ENCODE results near the gene NRXN3. TPM values are rescaled to one million over a fixed set of nuclear protein-coding genes. Genes with fewer than 3 reads are reported as not detected.

Gene NRXN3
- total RNA-seq, 1 experiment from 2014 or later: not detected

DNA sequence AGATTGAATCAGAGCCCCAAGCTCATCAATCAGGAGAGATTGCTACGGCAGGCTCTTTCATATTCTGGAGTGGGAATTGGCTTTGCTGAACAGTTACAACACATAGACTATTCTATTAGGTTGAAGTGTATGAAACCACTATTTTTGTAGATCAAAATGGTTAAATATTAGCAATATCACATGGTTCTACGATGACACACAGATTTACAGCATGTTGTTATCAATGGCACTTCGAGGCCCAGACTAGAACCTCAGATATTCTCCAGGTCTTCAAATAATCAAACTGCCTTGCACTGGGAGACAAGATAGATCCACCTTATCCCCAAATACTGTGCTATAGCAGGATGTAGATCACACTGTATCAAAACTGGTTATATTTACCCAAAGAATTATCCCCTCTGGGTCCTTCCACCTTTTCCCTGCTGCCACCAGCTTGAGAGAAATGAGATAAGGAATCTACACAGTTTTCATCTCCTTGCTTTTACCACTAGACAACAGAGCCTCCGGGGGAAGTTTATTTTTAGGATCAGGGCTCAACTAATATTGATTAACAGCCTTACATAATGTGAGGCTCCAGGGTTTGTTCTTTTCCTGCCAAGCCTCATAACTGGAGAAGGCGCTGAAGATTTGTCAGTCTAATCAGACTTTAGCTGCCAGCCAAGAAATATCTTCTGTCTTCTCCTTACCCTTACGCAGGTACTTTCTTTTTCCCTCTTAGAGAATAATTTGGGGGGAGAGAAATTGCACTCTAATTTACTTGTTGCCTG lies 1534.1 kb downstream of the NRXN3 start:
- Histone ChIP-seq H3K4me3 (no peak overlapping the region), H3K9me2 (ENCODE audit: insufficient read depth) (no peaks in the 10 kb centered on the region), H3F3A (ENCODE audit: insufficient read depth, low read depth) (no peaks in the 10 kb centered on the region), H3K79me2 (ENCODE audit: low read depth) (no peaks in the 10 kb centered on the region), H2AFZ (no peak overlapping the region), H3K4me2 (no peak overlapping the region), H3K27me3 (ENCODE audit: insufficient read depth, low read depth) (peaks cover 18% of the 10 kb centered on the region; the same call in 1 of the 2 replicates), H3K36me3 (ENCODE audit: low read depth) (no peaks in the 10 kb centered on the region), H4K20me1 (ENCODE audit: insufficient read depth) (no peaks in the 10 kb centered on the region), H3K9me3 (ENCODE audit: insufficient read depth, low read depth) (no peaks in the 10 kb centered on the region), H3K4me1 (replicated peaks; ENCODE audit: insufficient read depth) (no peaks in the 10 kb centered on the region), H3K27ac (no peak overlapping the region)
- BruUV-seq (replicated peaks): no TSS peak
- CTCF ChIA-PET: no interaction called here
- intact Hi-C loops (cut with micrococcal nuclease; ENCODE audit: unreplicated experiment): no loop called here
- POLR2A ChIA-PET (ENCODE audit: unreplicated experiment): no interaction called here
- TF ChIP-seq EZH2 (IDR thresholded peaks at IDR 0.05; ENCODE audit: low read depth): no peak
- TF ChIP-seq, protein P1, sequence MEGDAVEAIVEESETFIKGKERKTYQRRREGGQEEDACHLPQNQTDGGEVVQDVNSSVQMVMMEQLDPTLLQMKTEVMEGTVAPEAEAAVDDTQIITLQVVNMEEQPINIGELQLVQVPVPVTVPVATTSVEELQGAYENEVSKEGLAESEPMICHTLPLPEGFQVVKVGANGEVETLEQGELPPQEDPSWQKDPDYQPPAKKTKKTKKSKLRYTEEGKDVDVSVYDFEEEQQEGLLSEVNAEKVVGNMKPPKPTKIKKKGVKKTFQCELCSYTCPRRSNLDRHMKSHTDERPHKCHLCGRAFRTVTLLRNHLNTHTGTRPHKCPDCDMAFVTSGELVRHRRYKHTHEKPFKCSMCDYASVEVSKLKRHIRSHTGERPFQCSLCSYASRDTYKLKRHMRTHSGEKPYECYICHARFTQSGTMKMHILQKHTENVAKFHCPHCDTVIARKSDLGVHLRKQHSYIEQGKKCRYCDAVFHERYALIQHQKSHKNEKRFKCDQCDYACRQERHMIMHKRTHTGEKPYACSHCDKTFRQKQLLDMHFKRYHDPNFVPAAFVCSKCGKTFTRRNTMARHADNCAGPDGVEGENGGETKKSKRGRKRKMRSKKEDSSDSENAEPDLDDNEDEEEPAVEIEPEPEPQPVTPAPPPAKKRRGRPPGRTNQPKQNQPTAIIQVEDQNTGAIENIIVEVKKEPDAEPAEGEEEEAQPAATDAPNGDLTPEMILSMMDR (conservative IDR thresholded peaks at IDR 0.05): no peak
- DNase-seq: no peak

DNA sequence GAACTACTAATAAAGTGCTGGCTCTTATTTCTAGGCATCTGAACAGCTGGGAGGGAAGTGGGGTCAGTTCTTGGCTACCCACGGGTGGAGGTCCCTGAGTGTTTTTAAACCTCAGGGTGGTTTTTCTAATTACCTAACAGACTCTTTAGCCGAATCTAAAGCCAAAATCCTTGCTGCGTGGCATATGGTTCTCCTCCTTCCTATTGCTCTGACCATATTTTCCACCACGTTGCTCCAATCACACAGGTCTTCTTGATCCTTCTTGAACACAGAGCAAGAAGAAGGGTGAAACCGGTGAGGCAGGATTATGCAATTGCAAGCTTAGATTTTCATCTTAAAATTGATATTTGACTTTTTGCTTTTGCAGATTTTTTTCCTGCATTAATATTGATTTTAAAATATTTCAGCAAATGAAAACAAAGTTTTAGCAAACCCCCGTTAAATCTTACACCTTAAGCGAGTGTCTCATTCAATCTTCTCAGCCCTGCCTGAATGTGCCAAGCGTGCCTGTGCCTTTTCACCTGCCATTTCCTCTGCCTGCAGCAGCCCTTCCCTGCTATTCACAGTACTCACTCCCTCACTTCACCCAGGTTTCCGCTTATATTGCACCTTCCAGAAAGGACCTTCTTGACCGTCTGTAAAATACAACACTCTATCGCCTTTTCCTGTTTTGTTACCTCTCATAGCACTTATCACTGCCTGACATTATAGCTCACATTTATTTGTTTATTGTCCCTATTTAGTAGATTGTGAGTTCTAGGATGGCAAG lies 1535.1 kb downstream of the NRXN3 start:
- TF ChIP-seq, protein P1 (conservative IDR thresholded peaks at IDR 0.05): no peak
- no peak for TF ChIP-seq EZH2 (IDR thresholded peaks at IDR 0.05; ENCODE audit: low read depth)
- H4K20me1 ChIP-seq (ENCODE audit: insufficient read depth): no peaks in the 10 kb centered on the region

DNA sequence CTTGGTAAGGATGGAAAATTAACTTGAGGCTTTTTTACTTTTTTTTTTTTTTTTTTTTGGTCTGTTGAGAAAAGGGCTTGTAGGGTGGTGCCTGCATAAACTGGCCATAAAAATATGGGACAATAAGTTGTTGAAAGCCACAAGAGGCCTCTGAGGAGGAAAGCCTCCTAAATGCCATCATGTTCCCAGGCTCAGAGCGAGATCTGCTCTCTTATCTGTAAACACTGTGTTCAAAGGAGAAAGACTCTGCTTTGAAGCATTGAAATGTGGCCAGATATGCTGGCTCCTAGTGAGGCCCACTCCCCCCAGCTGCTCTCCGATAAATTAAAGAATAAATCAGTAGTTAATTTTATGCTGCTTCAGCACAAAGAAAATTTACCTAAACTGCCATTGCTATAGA lies 1536.2 kb downstream of the NRXN3 start:
- no peaks in the 10 kb centered on the region for H3K4me1 ChIP-seq (replicated peaks; ENCODE audit: insufficient read depth)
- H3K4me3 ChIP-seq: no peak overlapping the region
- no peak overlapping the region for H3K27ac ChIP-seq
- H3K9me3 ChIP-seq (ENCODE audit: insufficient read depth, low read depth): no peaks in the 10 kb centered on the region
- no peaks in the 10 kb centered on the region for H4K20me1 ChIP-seq (ENCODE audit: insufficient read depth)
- H3K79me2 ChIP-seq (ENCODE audit: low read depth): no peaks in the 10 kb centered on the region
- BruUV-seq (replicated peaks): no TSS peak
- TF ChIP-seq, protein P1 (conservative IDR thresholded peaks at IDR 0.05): no peak
- no peak for TF ChIP-seq EZH2 (IDR thresholded peaks at IDR 0.05; ENCODE audit: low read depth)
- ChIA-PET POLR2A (ENCODE audit: unreplicated experiment) (no interaction called here), CTCF (no interaction called here)
- H3K36me3 ChIP-seq (ENCODE audit: low read depth): no peaks in the 10 kb centered on the region
- DNase-seq: no peak
- H3K9me2 ChIP-seq (ENCODE audit: insufficient read depth): no peaks in the 10 kb centered on the region
- intact Hi-C loops (cut with micrococcal nuclease; ENCODE audit: unreplicated experiment): no loop called here
- no peak overlapping the region for H3K4me2 ChIP-seq
- H3K27me3 ChIP-seq (ENCODE audit: insufficient read depth, low read depth): peaks cover 18% of the 10 kb centered on the region; the same call in 1 of the 2 replicates
- no peak overlapping the region for H2AFZ ChIP-seq
- no peaks in the 10 kb centered on the region for H3F3A ChIP-seq (ENCODE audit: insufficient read depth, low read depth)

More for the DNA sequence above, 1535.1 kb downstream of the NRXN3 start:
- H3K9me3 ChIP-seq (ENCODE audit: insufficient read depth, low read depth): no peaks in the 10 kb centered on the region
- H3K36me3 ChIP-seq (ENCODE audit: low read depth): no peaks in the 10 kb centered on the region
- no peaks in the 10 kb centered on the region for H3K4me1 ChIP-seq (replicated peaks; ENCODE audit: insufficient read depth)
- ChIA-PET POLR2A (ENCODE audit: unreplicated experiment) (no interaction called here), CTCF (no interaction called here)
- no peak overlapping the region for H2AFZ ChIP-seq
- H3K27ac ChIP-seq: no peak overlapping the region
- BruUV-seq (replicated peaks): no TSS peak
- H3K4me2 ChIP-seq: no peak overlapping the region
- no peak overlapping the region for H3K4me3 ChIP-seq
- H3K9me2 ChIP-seq (ENCODE audit: insufficient read depth): no peaks in the 10 kb centered on the region
- H3F3A ChIP-seq (ENCODE audit: insufficient read depth, low read depth): no peaks in the 10 kb centered on the region
- intact Hi-C loops (cut with micrococcal nuclease; ENCODE audit: unreplicated experiment): no loop called here
- no peaks in the 10 kb centered on the region for H3K79me2 ChIP-seq (ENCODE audit: low read depth)
- peaks cover 18% of the 10 kb centered on the region; the same call in 1 of the 2 replicates for H3K27me3 ChIP-seq (ENCODE audit: insufficient read depth, low read depth)
- DNase-seq: no peak

Data from PC-9 (cell line).